ENCODE data around the gene FGA.

Gene FGA

DNA sequence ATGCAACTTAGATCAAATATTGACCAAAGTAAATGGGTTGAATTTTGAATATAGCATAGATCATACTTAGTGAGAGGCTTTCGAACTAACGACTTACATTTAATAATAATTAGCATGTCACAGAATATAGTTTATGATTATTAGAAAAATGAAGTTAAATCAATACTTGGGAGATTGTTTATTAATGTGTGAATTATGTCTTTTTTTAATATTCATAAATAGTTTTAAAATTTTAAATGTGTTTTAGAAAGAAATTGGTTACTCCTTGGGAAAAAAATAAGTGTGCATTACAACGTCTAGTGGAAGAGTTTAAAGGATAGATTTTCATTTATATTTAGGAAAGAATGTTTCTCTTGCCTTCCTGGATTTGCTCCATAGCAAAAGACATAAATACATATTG, 7.3 kb downstream of the FGA start:
- in situ Hi-C loops (cut with MboI; ENCODE audit: low sequenced_read_pairs) = no loop called here

DNA sequence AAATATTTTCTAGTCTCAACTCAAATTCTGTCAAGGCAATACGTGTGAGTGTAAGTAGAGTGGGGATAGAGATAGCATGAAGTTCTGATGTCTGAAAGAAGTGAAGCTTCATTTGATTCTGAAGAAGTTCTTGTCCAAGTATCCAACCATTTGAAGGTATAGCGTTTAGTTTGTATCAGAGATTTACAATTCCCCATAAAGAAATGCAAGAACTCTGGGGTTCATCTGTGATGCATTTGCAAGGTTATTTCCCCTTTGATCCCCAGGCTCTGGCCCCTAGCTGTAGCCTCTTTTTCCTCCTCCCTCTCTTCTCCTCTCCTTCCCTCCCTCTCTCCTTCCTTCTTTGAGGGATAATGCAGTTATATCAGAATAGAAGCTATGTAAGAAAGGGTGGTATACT, 7.8 kb downstream of the FGA start:
- in situ Hi-C loops (cut with MboI; ENCODE audit: low sequenced_read_pairs) = no loop called here

DNA sequence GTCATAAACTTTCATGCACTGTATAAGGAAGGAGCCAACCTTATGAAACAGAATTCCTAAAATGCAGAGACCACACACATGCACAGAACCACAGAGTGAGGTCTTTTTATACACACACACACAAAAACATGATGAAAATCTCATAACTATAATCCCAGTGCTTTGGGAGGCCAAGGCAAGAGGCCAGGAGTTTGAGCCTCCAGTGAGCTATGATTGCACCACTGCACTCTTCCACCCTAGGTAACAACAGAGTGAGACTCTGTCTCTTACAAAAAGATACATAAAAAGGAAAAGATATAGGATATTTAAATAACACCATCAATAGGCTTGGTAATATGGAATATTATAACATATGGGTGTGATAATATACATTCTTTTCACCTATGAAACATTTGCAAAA, 10.6 kb downstream of the FGA start:
- in situ Hi-C loops (cut with MboI; ENCODE audit: low sequenced_read_pairs) = no loop called here

DNA sequence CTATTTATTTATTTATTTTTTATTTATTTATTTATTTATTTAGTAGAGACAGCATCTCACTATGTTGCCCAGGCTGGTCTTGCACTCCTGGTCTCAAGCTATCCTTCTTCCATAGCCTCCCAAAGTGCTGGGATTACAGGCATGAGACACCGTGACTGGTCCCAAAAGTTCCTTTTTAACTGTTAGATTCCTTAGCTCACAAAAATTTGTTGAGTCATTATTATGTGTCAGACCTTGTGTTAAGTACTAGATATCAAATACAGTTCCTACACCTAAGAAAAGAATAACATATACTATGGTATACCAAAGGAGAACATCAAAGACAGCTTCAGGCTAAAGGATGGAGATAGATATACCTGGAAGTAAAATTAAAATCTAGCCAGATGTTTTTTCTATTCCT, 11.6 kb downstream of the FGA start:
- in situ Hi-C loops (cut with MboI; ENCODE audit: low sequenced_read_pairs) = no loop called here

GRCh38 chr4:154577324-154577723, 13.2 kb downstream of the FGA start:
- in situ Hi-C loops (cut with MboI; ENCODE audit: low sequenced_read_pairs) = no loop called here

DNA sequence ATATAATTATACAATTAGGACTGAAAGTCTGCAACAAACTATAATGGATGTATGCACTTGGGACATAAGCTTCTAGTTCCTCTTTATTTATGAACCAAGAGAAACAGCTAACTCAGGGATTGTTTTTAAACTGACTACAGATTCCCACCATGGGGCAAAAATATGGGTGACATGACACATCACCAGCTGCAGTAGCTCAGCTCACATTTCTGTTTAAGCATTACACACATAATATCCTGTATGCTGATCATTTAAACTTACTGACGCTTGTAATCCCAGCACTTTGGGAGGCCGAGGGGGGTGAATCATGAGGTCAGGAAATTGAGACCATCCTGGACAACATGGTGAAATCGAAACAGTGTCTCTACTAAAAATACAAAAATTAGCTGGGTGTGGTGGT, 16.2 kb downstream of the FGA start:
- in situ Hi-C loops (cut with MboI; ENCODE audit: low sequenced_read_pairs) = no loop called here

DNA sequence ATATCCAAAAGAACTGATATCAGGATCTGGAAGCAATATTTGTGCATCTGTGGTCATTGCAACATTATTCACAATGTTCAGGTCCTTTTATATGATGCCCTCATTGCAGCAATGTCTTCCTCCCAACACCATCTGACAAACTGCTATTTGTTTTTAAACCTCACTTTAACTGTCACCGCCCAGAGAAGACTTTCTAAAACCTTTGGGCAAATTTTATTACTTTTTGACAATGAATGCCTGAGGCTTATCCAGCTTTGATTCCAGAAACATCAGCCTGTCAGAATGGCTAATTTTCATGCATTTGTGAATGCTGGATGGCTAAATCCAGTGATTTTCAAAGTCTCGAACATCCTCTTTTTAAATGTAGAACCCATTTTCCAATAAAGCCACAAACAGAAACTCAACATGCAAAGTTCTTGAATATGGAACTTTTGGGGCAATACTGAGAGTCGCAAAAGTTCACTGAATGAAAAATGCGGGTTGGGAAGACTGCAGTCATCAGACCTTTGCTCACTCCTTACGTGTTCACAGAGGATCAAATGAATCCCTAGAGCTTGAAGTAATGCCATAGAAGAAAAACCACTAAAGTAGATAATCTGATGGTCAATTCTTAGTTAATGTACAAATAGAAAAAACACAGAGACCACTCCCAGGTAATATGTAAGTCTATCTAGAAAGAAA, 17.2 kb downstream of the FGA start:
- in situ Hi-C loops (cut with MboI; ENCODE audit: low sequenced_read_pairs) = no loop called here

- in situ Hi-C loops (cut with MboI; ENCODE audit: low sequenced_read_pairs) = no loop called here
Observed at GRCh38 chr4:154569584-154569983, 21.0 kb downstream of the FGA start.

- in situ Hi-C loops (cut with MboI; ENCODE audit: low sequenced_read_pairs) = no loop called here
Observed at GRCh38 chr4:154569028-154569427, 21.5 kb downstream of the FGA start.

DNA sequence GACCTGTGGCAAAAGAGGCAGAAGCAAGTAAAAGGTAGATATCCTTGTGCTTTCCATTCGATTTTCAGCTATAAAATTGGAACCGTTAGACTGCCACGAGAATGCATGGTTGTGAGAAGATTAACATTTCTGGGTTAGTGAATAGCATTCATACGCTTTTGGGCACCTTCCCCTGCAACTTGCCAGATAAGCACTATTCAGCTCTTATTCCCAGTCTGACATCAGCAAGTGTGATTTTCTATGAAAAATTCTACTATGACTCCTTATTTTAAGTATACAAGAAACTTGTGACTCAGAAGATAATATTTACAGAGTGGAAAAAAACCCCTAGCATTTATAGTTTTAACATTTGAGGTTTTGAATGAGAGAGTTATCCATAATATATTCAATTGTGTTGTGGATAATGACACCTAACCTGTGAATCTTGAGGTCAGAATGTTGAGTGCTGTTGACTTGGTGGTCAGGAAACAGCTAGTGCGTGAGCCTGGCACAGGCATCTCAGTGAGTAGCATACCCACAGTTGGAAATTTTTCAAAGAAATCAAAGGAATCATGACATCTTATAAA, 23.8 kb downstream of the FGA start:
- in situ Hi-C loops (cut with MboI; ENCODE audit: low sequenced_read_pairs) = no loop called here

- in situ Hi-C loops (cut with MboI; ENCODE audit: low sequenced_read_pairs) = no loop called here
Observed at GRCh38 chr4:154565704-154566103, 24.8 kb downstream of the FGA start.

DNA sequence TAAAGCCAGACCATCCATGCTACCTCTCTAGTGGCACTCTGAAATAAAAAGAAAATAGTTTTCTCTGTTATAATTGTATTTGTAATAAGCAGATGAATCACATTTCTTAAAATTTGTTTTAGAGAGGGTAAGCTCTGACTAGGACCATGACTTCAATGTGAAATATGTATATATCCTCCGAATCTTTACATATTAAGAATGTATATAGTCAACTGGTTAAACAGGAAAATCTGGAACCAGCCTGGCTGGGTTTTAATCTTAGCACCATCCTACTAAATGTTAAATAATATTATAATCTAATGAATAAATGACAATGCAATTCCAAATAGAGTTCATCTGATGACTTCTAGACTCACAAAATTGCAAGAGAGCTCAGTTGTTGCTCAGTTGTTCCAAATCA, 26.2 kb downstream of the FGA start:
- in situ Hi-C loops (cut with MboI; ENCODE audit: low sequenced_read_pairs) = no loop called here

- in situ Hi-C loops (cut with MboI; ENCODE audit: low sequenced_read_pairs) = no loop called here
Observed at GRCh38 chr4:154562697-154563254, 27.8 kb downstream of the FGA start, which contains the start of gene FGB. Gene FGB, plus strand, starts transcription at chr4:154563011. Its CDS starts 8 bp downstream, at chr4:154563019.

GRCh38 chr4:154560824-154561231, 29.7 kb downstream of the FGA start:
- in situ Hi-C loops (cut with MboI; ENCODE audit: low sequenced_read_pairs) = no loop called here

GRCh38 chr4:154560419-154560801, 30.1 kb downstream of the FGA start:
- in situ Hi-C loops (cut with MboI; ENCODE audit: low sequenced_read_pairs) = no loop called here

GRCh38 chr4:154559494-154560418, 30.8 kb downstream of the FGA start:
- in situ Hi-C loops (cut with MboI; ENCODE audit: low sequenced_read_pairs) = no loop called here

DNA sequence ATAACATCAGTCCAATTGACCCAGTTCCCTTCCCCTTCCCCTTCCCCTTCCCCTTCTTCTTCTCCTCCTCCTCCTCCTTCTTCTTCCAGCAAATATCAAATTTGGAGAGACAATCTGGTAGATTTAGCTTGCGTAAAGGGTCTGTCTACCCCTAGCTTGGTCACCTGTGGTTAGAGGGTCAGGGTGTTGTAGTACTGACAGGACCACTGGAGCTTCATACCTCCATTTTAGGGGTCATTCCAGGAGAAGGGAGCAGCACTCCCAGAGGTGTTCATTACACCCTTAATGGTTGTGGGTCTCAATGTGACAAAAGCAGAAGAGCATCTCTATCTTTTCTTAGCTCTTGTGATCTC, 31.4 kb downstream of the FGA start:
- in situ Hi-C loops (cut with MboI; ENCODE audit: low sequenced_read_pairs) = no loop called here

DNA sequence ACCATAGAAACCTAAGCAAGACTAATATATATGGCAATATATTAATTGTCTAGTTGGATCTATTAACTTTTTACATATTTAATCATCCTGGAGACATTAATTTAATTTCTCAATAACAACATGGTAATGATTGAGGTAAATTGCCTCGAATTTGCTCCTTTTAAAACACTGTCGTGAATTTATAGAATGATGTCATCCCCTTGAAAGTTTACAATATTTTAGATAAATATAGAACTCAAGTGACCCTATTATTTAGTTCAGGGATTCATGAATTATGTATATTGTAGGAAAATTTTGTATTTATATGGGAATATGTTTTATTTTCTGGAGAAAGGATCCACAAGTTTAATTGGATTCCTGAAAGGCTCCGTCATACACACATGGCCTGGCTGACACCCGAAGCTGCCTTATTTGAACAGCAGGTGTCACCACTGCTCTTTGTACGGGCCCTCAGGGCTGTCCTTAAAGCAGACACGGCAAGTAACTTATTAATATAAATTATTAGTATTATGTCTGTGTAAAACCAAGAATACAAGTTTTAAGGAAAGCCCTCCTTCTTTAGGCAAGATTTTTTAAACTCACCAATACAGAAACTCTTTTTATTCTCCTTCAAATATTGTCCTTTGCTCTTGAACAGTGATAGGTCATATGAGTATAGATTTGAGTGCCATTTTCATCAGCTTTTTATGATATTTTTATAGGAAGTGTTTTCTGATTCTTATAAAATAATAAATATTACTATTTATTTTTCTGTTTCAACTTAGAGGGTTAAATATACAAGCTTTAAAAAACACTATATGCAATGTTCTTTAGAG, 38.5 kb downstream of the FGA start:
- in situ Hi-C loops (cut with MboI; ENCODE audit: low sequenced_read_pairs) = no loop called here

DNA sequence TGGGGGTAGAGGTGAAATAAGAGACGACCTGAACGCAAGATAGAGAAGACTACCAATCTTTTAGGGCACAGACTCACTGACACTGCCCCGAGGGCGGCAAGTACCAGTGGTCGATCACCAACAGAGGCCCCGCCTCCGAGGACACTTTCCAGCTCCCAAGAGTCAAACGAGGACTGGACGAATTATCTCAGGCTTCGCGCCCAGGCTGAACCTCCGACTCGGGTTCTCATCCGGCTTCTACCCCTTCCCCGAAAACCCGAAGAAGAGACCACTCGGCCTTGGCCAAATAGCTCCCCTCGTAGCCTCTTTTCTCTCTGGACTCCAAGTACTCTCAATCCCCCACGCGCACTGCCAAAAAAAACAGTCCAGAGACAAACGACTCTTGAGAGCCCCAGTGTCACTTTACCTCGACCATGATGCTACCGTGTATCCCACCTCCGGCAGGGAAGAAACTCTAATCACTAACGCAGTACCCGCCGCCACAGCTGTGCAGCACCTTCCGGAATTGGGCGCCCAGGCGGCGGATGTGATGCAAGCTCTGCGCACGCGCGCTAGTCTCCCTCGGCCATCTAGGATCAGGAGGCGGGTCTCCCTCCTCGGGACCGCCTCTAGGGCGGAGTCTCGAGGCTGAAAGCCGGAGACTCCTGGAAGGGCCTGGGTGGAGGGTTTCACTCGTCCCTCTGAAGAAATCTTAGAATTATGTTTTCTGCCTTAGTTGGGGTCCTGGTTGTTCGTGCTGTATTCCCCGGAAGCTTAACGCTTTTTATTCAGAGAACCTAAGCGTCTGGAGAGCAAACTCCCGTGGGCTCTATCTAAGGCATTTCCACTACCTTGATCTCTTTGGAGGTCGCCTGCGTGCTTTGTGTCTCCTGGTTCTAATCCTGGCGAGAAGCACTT, 40.4 kb downstream of the FGA start, which contains the start of gene PLRG1:
PLRG1 (minus strand) TSS at position 507 of the 897 bp plus-strand sequence; CDS start at position 415, 92 bp downstream.
- in situ Hi-C loops (cut with MboI; ENCODE audit: low sequenced_read_pairs) = no loop called here

DNA sequence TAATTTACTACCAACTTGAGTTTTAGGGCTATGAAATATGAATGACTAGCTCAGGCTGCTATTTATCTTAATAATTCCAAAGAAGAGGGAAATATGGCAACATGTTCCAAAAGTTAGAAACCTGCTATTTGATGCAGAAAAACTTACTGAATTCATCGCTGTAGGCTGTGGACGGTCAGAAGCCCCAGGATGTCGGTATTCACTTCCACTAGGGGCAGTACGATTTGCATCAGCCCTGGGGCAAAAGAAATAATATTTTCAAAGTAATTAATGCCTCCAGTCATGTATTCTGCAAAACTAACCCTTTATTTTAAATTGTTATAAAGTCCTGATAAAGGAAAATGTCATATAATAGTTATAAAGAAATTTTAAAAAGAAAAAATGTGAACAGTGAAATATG, 44.9 kb downstream of the FGA start:
- in situ Hi-C loops (cut with MboI; ENCODE audit: low sequenced_read_pairs) = no loop called here
